Measurements from ENCODE around the gene ASRGL1. TPM values are rescaled to one million over a fixed set of nuclear protein-coding genes. Genes with fewer than 3 reads are reported as not detected.

The ASRGL1 gene
- total RNA-seq, 1 donor from 2014 or later = 9.3 TPM

GRCh38 chr11:62420882-62421281 is 83.6 kb downstream of the ASRGL1 start:
- Mint-ChIP-seq H3K9me3 (ENCODE audit: unreplicated experiment) (no peaks in the 10 kb centered on the region), H3K27ac (ENCODE audit: unreplicated experiment) (no peak overlapping the region), H3K4me1 (ENCODE audit: unreplicated experiment) (peaks cover 27% of the 10 kb centered on the region), H3K4me3 (ENCODE audit: unreplicated experiment) (no peak overlapping the region), H3K36me3 (ENCODE audit: low read depth, unreplicated experiment) (no peaks in the 10 kb centered on the region), H3K27me3 (ENCODE audit: unreplicated experiment) (peaks cover 2% of the 10 kb centered on the region)
- DNase-seq (ENCODE audit: low spot score) = no peak
- TF ChIP-seq CTCF (IDR thresholded peaks at IDR 0.05; ENCODE audit: unreplicated experiment) = no peak

- H3K27me3 Mint-ChIP-seq (ENCODE audit: unreplicated experiment) = peaks cover 2% of the 10 kb centered on the region
- TF ChIP-seq CTCF (IDR thresholded peaks at IDR 0.05; ENCODE audit: unreplicated experiment) = no peak
Measured at GRCh38 chr11:62421996-62422395, 84.7 kb downstream of the ASRGL1 start.

GRCh38 chr11:62423012-62423411 is 85.8 kb downstream of the ASRGL1 start:
- Mint-ChIP-seq H3K27me3 (ENCODE audit: unreplicated experiment) (peaks cover 4% of the 10 kb centered on the region), H3K9me3 (ENCODE audit: unreplicated experiment) (no peaks in the 10 kb centered on the region), H3K4me3 (ENCODE audit: unreplicated experiment) (peak overlapping the region; percentile 18), H3K36me3 (ENCODE audit: low read depth, unreplicated experiment) (no peaks in the 10 kb centered on the region), H3K4me1 (ENCODE audit: unreplicated experiment) (peaks cover 23% of the 10 kb centered on the region), H3K27ac (ENCODE audit: unreplicated experiment) (no peak overlapping the region)
- DNase-seq (ENCODE audit: low spot score) = no peak
- no peak for TF ChIP-seq CTCF (IDR thresholded peaks at IDR 0.05; ENCODE audit: unreplicated experiment)

More at GRCh38 chr11:62421996-62422395, 84.7 kb downstream of the ASRGL1 start:
- Mint-ChIP-seq H3K27ac (ENCODE audit: unreplicated experiment) (no peak overlapping the region), H3K4me1 (ENCODE audit: unreplicated experiment) (peaks cover 26% of the 10 kb centered on the region), H3K4me3 (ENCODE audit: unreplicated experiment) (no peak overlapping the region), H3K9me3 (ENCODE audit: unreplicated experiment) (no peaks in the 10 kb centered on the region), H3K36me3 (ENCODE audit: low read depth, unreplicated experiment) (no peaks in the 10 kb centered on the region)
- no peak for DNase-seq (ENCODE audit: low spot score)

- Mint-ChIP-seq H3K27ac (ENCODE audit: unreplicated experiment) (no peak overlapping the region), H3K27me3 (ENCODE audit: unreplicated experiment) (peaks cover 6% of the 10 kb centered on the region), H3K4me1 (ENCODE audit: unreplicated experiment) (peaks cover 20% of the 10 kb centered on the region), H3K9me3 (ENCODE audit: unreplicated experiment) (no peaks in the 10 kb centered on the region), H3K4me3 (ENCODE audit: unreplicated experiment) (no peak overlapping the region), H3K36me3 (ENCODE audit: low read depth, unreplicated experiment) (peaks cover 5% of the 10 kb centered on the region)
- TF ChIP-seq CTCF (IDR thresholded peaks at IDR 0.05; ENCODE audit: unreplicated experiment) = no peak
- DNase-seq (ENCODE audit: low spot score) = no peak
Measured at GRCh38 chr11:62427630-62428233, 90.5 kb downstream of the ASRGL1 start.

- Mint-ChIP-seq H3K27me3 (ENCODE audit: unreplicated experiment) (peaks cover 4% of the 10 kb centered on the region), H3K27ac (ENCODE audit: unreplicated experiment) (no peak overlapping the region), H3K4me1 (ENCODE audit: unreplicated experiment) (peaks cover 15% of the 10 kb centered on the region), H3K9me3 (ENCODE audit: unreplicated experiment) (no peaks in the 10 kb centered on the region), H3K36me3 (ENCODE audit: low read depth, unreplicated experiment) (peaks cover 5% of the 10 kb centered on the region), H3K4me3 (ENCODE audit: unreplicated experiment) (peak overlapping the region; percentile 29)
- DNase-seq (ENCODE audit: low spot score) = no peak
- no peak for TF ChIP-seq CTCF (IDR thresholded peaks at IDR 0.05; ENCODE audit: unreplicated experiment)
Measured at GRCh38 chr11:62428871-62429560, 91.8 kb downstream of the ASRGL1 start.

All from endothelial cell (in vitro differentiated cells).